D721Med (cell line): ENCODE measurements around the gene NEO1.

Source experiments
- DNase-seq: peaks from one replicate; pipeline ENCODE4 v3.0.0; 2011; ENCODE audit warnings: low spot score; ENCODE audit not compliant: insufficient read length
- FAIRE-seq: peaks from 2 replicates; lab custom pipeline; 2011; peaks lifted over from hg19 to GRCh38; lab: Jason Lieb, UNC
- TF ChIP-seq, protein P1 (sequence below): IDR thresholded peaks from 2 replicates; pipeline ENCODE4 v1.5.1; 2012; ENCODE audit warnings: mild to moderate bottlenecking, control low read depth; ENCODE audit not compliant: insufficient read depth; ENCODE audit errors: missing control alignments

Gene NEO1

DNA sequence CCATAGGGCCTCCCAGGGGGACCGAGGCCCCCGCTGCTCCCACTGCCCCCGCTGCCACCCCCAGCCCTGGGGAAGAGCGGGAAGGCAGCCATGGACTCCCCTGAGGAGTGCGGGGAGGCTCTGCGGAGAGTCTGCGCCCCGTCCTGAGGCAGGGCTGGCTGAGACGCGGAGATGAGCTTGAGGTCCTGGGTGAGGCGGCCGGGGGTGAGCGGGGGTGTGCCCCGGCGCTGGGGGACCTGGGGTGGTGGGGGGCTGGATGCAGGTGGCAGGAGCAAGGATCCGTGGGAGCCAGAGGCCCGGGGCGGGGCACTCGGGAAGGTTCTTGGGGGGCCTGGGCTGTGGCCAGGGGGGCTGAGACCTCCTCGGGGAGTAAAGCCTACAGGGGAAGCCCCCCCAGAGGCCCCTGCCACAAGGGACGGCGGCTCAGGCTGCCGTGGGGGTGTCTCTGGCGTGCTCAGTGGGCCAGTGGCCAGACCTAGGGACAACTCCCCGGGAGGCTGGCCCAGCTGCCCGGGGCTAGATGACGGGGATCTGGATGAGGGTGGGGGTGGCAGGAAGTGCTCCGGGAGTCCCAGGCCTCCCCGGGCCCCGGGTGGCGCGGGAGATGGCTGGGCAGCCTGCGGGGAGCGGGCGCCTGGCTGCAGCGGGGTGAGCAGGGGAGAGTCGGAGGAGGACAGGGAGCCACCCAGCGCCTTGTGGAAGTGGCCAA is 270.6 kb downstream of the NEO1 start:
- no peak for FAIRE-seq
- TF ChIP-seq, protein P1, sequence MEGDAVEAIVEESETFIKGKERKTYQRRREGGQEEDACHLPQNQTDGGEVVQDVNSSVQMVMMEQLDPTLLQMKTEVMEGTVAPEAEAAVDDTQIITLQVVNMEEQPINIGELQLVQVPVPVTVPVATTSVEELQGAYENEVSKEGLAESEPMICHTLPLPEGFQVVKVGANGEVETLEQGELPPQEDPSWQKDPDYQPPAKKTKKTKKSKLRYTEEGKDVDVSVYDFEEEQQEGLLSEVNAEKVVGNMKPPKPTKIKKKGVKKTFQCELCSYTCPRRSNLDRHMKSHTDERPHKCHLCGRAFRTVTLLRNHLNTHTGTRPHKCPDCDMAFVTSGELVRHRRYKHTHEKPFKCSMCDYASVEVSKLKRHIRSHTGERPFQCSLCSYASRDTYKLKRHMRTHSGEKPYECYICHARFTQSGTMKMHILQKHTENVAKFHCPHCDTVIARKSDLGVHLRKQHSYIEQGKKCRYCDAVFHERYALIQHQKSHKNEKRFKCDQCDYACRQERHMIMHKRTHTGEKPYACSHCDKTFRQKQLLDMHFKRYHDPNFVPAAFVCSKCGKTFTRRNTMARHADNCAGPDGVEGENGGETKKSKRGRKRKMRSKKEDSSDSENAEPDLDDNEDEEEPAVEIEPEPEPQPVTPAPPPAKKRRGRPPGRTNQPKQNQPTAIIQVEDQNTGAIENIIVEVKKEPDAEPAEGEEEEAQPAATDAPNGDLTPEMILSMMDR, result no peak
- no peak for DNase-seq

- no peak for FAIRE-seq
- TF ChIP-seq, protein P1, result no peak
Measured at GRCh38 chr15:73323374-73323955, 271.2 kb downstream of the NEO1 start.

DNA sequence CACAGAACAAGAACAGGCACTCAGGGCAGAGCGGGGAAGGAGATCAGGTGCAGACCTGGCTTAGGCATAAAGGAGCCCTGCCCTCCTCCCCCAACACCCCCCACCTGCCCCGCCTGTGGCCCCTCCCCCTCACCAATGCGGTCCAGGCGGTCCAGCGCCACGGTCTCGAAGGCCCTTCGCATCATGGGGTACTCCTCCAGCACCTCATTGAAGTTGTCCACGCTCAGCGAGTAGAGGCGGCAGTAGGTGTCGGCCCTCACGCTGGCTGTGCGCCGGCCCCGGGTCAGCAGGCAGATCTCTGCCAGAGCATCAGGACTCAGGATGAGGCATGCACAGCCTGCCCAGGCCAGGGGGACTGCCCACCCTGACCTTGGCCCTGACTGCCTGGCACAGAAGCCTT is 271.7 kb downstream of the NEO1 start:
- no peak for FAIRE-seq
- TF ChIP-seq, protein P1, result no peak
- DNase-seq, result no peak

More at GRCh38 chr15:73323374-73323955, 271.2 kb downstream of the NEO1 start:
- no peak for DNase-seq

DNA sequence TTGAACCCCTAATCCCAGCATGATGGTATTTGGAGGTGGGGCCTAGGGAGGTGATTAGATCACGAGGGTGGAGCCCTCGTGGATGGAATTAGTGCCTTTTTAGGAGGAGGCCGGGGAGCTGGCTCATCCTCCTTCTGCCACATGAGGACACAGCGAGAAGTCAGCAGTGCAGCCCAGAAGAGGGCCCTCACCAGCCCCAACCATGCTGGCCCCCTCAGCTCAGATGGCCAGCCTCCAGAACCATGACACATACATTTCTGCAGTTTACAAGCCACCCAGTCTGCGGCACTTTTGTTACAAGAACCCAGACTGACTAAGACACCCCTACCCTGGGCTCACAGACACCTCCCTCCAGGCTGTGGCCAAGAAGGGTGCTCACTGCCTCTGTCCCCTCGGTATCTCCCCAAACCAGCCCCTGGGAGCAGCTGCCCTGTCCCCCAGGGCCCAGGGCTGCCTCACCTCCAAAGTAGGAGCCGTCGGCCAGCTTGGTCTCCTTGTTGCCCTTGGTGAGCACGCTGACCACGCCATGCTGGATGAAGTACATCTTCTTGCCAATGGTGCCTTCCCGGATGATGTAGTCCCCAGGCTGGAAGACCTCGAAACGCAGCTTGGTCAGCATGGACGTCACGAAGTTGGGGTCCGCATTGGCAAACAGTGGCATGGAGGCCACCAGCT is 272.4 kb downstream of the NEO1 start:
- DNase-seq (no peak), FAIRE-seq (no peak)
- TF ChIP-seq, protein P1, result no peak

DNA sequence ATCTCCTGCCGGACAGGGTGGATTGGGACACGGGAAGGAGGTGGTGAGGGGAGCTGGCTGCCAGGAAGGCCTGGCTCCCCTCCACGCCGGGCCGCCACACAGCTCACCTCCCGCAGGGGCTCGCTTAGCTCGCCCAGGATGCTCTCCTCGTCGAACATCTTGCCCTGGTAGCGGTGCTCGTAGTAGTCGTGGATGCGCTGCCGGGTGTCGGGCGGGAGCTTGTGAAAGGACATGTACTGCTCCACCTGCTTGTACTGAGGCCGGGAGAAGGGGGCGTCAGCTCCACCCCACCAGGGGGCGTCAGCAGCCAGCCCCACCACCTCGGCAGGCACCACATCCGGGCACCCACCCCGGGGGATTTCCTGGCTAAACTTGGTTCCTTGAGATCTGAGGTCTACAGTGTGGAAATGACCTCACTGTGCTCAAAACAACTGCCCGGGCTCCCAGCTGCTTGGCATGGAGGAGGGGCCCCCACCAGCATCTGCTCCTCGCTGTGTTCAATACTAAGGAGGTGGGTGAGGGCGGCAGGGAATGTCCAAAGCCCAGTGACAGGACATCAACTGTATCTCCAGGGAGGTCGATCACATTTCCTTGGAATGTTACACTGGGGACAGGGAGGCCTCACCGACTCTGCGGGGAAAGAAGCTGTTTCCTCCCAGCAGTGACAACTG is 273.1 kb downstream of the NEO1 start:
- DNase-seq, result peak; percentile 40
- no peak for FAIRE-seq
- TF ChIP-seq, protein P1, result peak; percentile 22

DNA sequence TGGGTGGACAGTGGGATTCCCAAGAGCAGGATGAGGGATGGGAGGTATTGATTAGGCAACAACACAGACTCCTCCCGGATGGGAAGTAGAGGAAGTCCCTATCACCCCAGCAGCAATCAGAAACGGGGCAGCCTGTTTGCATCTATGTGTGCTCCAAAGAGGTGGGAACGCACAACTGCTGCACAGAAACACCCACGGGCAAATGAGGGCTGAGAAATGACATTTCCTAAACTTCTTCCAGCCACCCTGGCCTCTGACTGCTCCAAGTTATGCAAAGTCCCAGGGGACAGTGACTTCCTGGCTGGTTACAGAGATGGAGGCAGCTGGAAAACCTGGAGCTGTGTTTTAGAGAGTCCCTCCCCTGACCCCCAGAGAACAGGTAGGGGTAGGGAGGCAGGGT is 273.9 kb downstream of the NEO1 start:
- DNase-seq (no peak), FAIRE-seq (no peak)
- TF ChIP-seq, protein P1, result no peak
